ENCODE data around the gene PEX11G. TPM values are rescaled to one million over a fixed set of nuclear protein-coding genes. Genes with fewer than 3 reads are reported as not detected.

The PEX11G gene
- total and polyA plus RNA-seq, 9 of the 15 experiments (the other 6 are each of a cell fraction or from before 2014, with no cell fraction given): 0.07 to 3.2 (median 0.70) TPM; not detected in 1

DNA sequence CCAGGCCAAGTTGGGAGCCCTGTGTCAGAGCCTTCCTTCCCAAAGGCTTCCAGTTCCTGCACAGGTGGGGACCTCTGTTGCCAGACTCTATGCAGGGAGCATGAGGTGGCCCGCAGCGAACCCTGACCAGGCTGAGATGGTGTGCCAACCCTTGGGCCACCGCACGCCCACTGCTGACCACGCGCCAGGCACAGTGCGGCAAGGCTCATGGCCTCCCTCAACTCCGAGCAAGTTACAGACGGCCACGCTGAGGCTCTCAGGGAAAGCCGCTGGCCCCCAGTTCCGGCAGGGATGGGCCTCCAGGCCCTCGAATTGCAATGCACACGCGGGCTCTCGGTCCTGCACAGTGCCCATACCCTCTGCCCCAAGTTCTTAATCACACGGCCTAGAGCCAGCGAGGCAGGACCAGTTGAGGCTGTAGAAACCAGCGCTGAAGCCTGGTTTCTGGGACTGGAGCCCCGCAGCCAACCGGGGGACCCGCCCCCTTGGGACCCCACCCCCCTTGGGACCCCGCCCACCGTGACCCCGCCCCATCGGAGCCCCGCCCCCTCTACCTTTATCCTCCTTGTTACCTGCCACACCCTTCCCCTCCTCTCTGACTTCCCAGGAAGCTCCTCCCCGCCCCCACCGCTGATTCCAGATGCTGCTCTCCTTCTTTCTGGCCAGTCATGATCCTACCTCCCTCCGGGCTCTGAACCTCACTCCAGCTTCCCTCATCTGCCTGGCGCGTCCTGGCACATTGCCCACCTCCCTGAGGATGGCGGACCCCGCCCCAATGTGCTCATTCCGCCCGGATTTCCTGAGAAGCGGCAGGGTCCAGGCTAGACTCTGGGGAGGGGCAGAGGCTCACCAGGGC, 6.0 kb downstream of the PEX11G start (continued):
- TF ChIP-seq, protein P1, sequence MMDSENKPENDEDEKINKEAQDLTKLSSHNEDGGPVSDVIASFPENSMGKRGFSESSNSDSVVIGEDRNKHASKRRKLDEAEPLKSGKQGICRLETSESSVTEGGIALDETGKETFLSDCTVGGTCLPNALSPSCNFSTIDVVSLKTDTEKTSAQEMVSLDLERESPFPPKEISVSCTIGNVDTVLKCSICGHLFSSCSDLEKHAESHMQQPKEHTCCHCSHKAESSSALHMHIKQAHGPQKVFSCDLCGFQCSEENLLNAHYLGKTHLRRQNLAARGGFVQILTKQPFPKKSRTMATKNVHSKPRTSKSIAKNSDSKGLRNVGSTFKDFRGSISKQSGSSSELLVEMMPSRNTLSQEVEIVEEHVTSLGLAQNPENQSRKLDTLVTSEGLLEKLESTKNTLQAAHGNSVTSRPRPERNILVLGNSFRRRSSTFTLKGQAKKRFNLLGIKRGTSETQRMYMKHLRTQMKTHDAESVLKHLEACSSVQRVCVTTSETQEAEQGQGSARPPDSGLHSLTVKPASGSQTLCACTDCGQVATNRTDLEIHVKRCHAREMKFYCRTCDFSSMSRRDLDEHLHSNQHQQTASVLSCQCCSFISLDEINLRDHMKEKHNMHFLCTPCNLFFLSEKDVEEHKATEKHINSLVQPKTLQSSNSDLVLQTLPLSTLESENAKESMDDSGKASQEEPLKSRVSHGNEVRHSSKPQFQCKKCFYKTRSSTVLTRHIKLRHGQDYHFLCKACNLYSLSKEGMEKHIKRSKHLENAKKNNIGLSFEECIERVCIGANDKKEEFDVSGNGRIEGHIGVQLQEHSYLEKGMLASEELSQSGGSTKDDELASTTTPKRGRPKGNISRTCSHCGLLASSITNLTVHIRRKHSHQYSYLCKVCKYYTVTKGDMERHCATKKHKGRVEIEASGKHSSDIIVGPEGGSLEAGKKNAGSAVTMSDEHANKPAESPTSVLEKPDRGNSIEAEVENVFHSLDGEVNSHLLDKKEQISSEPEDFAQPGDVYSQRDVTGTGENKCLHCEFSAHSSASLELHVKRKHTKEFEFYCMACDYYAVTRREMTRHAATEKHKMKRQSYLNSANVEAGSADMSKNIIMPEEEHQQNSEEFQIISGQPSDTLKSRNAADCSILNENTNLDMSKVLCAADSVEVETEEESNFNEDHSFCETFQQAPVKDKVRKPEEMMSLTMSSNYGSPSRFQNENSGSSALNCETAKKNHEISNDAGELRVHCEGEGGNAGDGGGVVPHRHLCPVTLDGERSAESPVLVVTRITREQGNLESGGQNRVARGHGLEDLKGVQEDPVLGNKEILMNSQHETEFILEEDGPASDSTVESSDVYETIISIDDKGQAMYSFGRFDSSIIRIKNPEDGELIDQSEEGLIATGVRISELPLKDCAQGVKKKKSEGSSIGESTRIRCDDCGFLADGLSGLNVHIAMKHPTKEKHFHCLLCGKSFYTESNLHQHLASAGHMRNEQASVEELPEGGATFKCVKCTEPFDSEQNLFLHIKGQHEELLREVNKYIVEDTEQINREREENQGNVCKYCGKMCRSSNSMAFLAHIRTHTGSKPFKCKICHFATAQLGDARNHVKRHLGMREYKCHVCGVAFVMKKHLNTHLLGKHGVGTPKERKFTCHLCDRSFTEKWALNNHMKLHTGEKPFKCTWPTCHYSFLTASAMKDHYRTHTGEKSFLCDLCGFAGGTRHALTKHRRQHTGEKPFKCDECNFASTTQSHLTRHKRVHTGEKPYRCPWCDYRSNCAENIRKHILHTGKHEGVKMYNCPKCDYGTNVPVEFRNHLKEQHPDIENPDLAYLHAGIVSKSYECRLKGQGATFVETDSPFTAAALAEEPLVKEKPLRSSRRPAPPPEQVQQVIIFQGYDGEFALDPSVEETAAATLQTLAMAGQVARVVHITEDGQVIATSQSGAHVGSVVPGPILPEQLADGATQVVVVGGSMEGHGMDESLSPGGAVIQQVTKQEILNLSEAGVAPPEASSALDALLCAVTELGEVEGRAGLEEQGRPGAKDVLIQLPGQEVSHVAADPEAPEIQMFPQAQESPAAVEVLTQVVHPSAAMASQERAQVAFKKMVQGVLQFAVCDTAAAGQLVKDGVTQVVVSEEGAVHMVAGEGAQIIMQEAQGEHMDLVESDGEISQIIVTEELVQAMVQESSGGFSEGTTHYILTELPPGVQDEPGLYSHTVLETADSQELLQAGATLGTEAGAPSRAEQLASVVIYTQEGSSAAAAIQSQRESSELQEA (IDR thresholded peaks at IDR 0.05; ENCODE audit: low read depth): no peak
- TF ChIP-seq TCF7L2 (IDR thresholded peaks at IDR 0.05; ENCODE audit: low read depth, low read length) (no peak), ARNT (IDR thresholded peaks at IDR 0.05) (no peak), CTBP1 (IDR thresholded peaks at IDR 0.05; ENCODE audit: borderline replicate concordance) (peak; percentile 48; the same call in 1 of the 2 replicates), NFE2 (IDR thresholded peaks at IDR 0.05; ENCODE audit: low read depth) (0 out of 2 replicates have a peak, but pooled peaks have one; percentile 22)
- TF ChIP-seq, protein P2, sequence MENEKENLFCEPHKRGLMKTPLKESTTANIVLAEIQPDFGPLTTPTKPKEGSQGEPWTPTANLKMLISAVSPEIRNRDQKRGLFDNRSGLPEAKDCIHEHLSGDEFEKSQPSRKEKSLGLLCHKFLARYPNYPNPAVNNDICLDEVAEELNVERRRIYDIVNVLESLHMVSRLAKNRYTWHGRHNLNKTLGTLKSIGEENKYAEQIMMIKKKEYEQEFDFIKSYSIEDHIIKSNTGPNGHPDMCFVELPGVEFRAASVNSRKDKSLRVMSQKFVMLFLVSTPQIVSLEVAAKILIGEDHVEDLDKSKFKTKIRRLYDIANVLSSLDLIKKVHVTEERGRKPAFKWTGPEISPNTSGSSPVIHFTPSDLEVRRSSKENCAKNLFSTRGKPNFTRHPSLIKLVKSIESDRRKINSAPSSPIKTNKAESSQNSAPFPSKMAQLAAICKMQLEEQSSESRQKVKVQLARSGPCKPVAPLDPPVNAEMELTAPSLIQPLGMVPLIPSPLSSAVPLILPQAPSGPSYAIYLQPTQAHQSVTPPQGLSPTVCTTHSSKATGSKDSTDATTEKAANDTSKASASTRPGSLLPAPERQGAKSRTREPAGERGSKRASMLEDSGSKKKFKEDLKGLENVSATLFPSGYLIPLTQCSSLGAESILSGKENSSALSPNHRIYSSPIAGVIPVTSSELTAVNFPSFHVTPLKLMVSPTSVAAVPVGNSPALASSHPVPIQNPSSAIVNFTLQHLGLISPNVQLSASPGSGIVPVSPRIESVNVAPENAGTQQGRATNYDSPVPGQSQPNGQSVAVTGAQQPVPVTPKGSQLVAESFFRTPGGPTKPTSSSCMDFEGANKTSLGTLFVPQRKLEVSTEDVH (IDR thresholded peaks at IDR 0.05; ENCODE audit: low read depth, partially characterized antibody): no peak
- TF ChIP-seq, protein P3, sequence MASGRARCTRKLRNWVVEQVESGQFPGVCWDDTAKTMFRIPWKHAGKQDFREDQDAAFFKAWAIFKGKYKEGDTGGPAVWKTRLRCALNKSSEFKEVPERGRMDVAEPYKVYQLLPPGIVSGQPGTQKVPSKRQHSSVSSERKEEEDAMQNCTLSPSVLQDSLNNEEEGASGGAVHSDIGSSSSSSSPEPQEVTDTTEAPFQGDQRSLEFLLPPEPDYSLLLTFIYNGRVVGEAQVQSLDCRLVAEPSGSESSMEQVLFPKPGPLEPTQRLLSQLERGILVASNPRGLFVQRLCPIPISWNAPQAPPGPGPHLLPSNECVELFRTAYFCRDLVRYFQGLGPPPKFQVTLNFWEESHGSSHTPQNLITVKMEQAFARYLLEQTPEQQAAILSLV (tag; IDR thresholded peaks at IDR 0.05): no peak
- TF ChIP-seq, protein P4, sequence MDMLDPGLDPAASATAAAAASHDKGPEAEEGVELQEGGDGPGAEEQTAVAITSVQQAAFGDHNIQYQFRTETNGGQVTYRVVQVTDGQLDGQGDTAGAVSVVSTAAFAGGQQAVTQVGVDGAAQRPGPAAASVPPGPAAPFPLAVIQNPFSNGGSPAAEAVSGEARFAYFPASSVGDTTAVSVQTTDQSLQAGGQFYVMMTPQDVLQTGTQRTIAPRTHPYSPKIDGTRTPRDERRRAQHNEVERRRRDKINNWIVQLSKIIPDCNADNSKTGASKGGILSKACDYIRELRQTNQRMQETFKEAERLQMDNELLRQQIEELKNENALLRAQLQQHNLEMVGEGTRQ (CRISPR knock-in tag; IDR thresholded peaks at IDR 0.05): no peak
- TF ChIP-seq, protein P5, sequence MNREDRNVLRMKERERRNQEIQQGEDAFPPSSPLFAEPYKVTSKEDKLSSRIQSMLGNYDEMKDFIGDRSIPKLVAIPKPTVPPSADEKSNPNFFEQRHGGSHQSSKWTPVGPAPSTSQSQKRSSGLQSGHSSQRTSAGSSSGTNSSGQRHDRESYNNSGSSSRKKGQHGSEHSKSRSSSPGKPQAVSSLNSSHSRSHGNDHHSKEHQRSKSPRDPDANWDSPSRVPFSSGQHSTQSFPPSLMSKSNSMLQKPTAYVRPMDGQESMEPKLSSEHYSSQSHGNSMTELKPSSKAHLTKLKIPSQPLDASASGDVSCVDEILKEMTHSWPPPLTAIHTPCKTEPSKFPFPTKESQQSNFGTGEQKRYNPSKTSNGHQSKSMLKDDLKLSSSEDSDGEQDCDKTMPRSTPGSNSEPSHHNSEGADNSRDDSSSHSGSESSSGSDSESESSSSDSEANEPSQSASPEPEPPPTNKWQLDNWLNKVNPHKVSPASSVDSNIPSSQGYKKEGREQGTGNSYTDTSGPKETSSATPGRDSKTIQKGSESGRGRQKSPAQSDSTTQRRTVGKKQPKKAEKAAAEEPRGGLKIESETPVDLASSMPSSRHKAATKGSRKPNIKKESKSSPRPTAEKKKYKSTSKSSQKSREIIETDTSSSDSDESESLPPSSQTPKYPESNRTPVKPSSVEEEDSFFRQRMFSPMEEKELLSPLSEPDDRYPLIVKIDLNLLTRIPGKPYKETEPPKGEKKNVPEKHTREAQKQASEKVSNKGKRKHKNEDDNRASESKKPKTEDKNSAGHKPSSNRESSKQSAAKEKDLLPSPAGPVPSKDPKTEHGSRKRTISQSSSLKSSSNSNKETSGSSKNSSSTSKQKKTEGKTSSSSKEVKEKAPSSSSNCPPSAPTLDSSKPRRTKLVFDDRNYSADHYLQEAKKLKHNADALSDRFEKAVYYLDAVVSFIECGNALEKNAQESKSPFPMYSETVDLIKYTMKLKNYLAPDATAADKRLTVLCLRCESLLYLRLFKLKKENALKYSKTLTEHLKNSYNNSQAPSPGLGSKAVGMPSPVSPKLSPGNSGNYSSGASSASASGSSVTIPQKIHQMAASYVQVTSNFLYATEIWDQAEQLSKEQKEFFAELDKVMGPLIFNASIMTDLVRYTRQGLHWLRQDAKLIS (CRISPR knock-in tag; IDR thresholded peaks at IDR 0.05): no peak

Measured in K562 (cell line).